ENCODE results near the gene CAPZA1.

CAPZA1 gene

DNA sequence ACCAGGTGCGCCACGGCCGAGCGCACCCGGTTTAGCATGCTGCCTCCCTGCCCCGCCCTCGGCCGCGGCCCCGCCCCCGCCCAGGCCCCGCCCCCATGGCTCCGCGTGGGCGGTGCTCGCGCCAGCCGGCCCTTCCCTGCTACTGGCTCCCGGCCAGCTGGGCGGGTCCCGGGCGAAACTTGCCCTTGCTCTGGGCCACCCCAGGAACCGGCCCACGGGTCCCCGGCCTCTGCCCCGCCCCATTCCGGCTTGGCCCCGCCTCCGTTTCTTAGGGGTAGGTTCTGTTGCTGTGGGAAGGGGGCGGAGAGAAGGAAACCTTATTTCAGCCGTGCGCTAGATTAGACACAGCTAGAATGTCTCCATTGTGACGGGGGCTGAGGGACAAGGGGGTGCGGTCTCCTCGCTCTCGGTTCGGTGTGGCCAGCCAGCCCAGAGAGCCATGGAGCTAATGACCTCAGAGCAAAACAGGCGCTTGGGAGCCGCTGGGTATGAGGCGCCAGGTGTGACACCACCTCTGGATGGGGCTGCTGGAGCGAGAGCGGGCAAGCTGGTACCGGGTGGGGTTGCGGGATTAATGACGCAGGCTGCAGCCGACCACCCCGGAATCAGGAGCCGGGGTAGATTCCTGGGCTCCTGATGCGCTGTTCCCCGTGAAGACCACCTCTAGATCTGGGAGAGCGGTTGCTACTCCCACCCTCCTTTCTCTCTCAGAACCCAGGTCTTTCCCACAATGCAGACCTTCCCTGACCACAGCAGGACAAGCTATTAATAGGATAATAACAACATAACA, 95.8 kb downstream of the CAPZA1 start, which contains the start of gene PPM1J:
TSS of gene PPM1J (minus strand) at position 69 of the 790 bp plus-strand sequence. CDS start at position 38, 31 bp downstream.
- DNase-seq (ENCODE audit: low spot score), result peak; percentile 81

DNA sequence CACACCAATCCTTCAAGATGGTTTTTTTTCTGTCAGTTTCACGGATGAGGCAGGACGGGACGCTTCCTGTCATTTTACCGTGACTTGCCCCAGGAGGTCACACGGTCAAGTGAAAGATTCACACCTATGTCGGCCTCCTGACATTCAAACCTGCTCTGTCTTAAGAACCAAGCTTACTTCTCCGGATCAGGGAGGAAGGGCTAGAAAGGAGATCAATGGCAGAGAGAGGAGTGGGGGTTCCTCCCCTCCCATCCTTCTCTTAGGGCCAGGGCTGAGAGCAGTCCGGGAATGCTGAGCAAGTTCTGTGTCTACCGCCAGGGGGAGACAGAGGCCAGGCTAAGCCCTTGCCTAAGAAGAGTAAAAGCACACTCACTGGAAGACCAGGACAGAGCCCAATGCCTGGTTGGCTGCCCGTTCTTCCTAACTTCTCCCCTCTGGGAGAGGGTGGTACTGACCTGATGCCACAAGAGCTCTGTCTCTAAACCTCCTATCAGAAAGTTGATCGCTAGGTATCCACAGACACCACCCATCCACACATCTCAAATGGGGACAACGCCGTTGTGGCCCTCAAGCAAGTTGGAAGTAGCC, 96.6 kb downstream of the CAPZA1 start:
- DNase-seq (ENCODE audit: low spot score), result peak; percentile 63

DNA sequence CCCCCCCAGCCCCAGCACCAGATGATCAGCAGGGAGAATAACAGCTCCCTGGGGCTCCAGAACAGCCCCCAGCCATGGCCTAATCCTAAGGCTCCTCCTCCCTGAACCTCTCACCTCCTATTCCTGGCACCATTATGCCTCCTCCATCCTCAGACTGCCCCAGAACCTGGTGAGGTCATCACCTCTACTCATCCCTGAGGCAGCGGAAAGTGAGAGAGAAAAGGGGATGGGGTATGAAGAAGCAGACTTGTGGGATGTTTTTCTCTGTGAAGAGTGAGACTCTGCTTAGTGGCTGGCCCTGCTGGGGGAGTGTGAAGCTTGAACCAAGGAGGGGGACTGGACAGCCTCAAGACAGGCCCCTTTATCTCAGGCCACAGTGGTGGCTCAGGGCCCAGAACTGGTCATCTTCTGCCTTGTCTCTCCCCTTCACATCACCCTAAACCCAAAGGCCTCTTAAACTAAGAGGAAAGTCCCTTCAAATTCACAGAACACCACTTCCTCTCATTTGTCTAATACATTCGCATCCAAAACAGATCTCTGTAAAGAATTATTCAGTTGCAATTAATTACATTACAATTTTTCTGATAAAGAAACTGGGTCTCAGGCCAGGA, 97.7 kb downstream of the CAPZA1 start:
- no peak for DNase-seq (ENCODE audit: low spot score)

DNA sequence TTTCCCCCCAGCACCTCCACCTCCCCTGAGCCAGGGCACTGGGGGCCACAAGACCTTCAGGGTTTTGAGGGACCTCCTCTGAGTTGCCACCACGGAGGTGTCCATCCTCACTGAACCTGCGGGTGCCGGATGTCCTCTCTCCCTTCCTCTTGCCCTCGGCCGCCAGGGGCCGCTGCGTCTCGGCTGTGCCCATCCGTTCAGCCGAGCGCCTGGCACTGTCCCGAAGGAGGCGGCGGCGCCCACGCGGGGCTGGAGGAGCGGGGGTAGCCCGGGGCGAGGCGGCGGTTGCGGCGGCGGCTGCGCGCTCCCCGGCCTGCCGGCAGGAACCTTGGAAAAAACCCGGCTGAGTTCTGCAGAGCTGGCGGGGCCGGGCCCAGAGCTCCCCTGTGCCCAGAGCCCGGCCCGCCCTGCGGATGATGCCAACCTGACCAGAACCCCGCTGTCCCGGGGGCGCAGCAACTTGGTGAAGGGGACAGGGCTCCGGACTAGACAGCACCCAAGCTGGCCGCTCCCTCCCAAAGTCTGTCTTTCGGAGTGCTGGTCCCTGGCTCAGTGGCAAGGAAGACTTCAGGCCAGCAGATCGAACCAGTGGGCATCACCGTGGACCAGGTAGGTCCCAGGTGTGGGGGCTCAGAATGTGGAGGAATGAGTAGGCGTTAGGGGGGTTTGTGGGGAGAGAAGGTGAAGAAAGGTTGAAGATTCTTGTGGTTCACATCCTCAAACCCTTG, 99.2 kb downstream of the CAPZA1 start:
- no peak for DNase-seq (ENCODE audit: low spot score)

DNA sequence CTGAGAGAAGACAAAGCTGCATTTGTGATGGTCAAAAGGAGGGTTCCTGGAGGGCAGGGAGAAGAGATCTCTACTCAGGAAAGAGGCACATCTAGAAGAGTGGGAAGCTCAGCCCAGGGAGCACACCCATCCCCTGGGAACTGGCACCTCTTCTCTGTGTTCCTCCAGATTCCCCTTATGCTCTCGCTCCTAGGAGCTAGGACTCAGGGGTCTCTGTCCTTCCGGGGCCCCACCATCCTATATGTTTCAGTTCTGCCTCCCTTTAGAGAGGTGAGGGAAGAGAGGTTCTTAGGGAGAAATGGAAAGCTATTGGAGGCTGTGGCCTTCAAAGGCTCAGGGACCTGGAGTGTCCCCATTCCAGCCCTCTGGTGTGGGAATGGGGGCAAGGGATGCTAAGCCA, 100.1 kb downstream of the CAPZA1 start:
- DNase-seq (ENCODE audit: low spot score), result no peak

DNA sequence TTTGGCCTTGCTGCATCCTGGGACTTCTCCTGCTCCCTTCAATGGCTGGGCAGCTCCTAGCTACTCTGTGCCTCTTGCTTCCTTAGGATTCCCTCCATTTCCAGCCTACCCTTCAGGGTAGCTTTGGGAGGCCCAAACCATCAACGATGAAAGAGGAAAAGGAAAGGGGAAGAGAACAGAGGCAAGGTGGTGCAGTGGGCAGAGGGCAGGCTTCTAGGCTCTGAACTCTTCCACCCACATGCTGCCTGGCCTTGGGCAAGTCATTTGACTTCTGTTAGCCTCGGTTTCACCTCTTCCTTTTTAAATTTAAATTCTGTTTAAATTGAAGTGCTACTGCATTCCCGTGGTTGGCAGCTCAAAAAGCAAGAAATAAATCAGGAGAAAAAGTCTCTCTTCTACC, 101.2 kb downstream of the CAPZA1 start:
- no peak for DNase-seq (ENCODE audit: low spot score)

All from COLO829 (cell line).